Mesenchymal stem cell (in vitro differentiated cells and primary cell): ENCODE data around the gene CYS1.
A peak's percentile ranks its signal among the peaks of the same experiment; 100 is the strongest.

ENCODE experiments used
- DNase-seq: peaks from one replicate; pipeline ENCODE4 v3.0.0-alpha.2; 2013
- H2AFZ ChIP-seq: one replicate; pipeline ENCODE4 v1.6.1; 2013; ENCODE audit warnings: low read depth, mild to moderate bottlenecking, control low read depth, inconsistent platforms, low read length, moderate library complexity
- H2AK5ac ChIP-seq: 2 replicates; pipeline ENCODE4 v1.6.1; 2013; ENCODE audit warnings: low read length, moderate library complexity, mild to moderate bottlenecking, inconsistent platforms; ENCODE audit not compliant: severe bottlenecking
- H2BK120ac ChIP-seq: one replicate; pipeline ENCODE4 v1.6.1; 2013; ENCODE audit warnings: low read depth, mild to moderate bottlenecking, inconsistent platforms, low read length, moderate library complexity
- H2BK12ac ChIP-seq, 2 experiments: one replicate each; pipeline ENCODE4 v1.6.1; 2013; ENCODE audit warnings: inconsistent platforms in 2 of 2, low read length in 2 of 2, mild to moderate bottlenecking in 2 of 2, moderate library complexity in 2 of 2, control low read depth in 1 of 2
- H2BK15ac ChIP-seq: one replicate; pipeline ENCODE4 v1.6.1; 2013; ENCODE audit warnings: mild to moderate bottlenecking, low read depth, inconsistent platforms; ENCODE audit not compliant: poor library complexity, severe bottlenecking
- H2BK5ac ChIP-seq: 2 replicates; pipeline ENCODE4 v1.6.1; 2013; ENCODE audit warnings: low read depth, mild to moderate bottlenecking, low read length, control low read depth, inconsistent platforms; ENCODE audit not compliant: poor library complexity, severe bottlenecking
- H3K14ac ChIP-seq, 2 experiments: one replicate each; pipeline ENCODE4 v1.6.1; 2013; ENCODE audit warnings: inconsistent platforms in 2 of 2, low read length in 2 of 2, control low read depth in 1 of 2, mild to moderate bottlenecking in 1 of 2, moderate library complexity in 1 of 2
- H3K18ac ChIP-seq, 2 experiments: one replicate each; pipeline ENCODE4 v1.6.1; 2013; ENCODE audit warnings: inconsistent platforms in 2 of 2, low read length in 2 of 2, control low read depth in 1 of 2, low read depth in 1 of 2, mild to moderate bottlenecking in 1 of 2
- H3K23ac ChIP-seq, 2 experiments: one replicate each; pipeline ENCODE4 v1.6.1; 2013; ENCODE audit warnings: inconsistent platforms in 2 of 2, low read length in 2 of 2, mild to moderate bottlenecking in 2 of 2, moderate library complexity in 2 of 2, control low read depth in 1 of 2
- H3K27ac ChIP-seq: 2 replicates; pipeline ENCODE4 v1.5.1; 2013; ENCODE audit warnings: mild to moderate bottlenecking, moderate library complexity, low read length, control low read depth, inconsistent platforms; ENCODE audit not compliant: poor library complexity, severe bottlenecking
- H3K27me3 ChIP-seq, 2 experiments: 2 replicates each; pipeline versions ENCODE4 v1.6.1 to v1.7.0; 2013; ENCODE audit warnings: low read length in 2 of 2, mild to moderate bottlenecking in 2 of 2, moderate library complexity in 2 of 2, control low read depth in 1 of 2, inconsistent platforms in 1 of 2; ENCODE audit not compliant: control insufficient read depth in 1 of 2, insufficient read depth in 1 of 2
- H3K36me3 ChIP-seq, 2 experiments: 2 replicates each; pipeline versions ENCODE4 v1.6.1 to v1.7.0; 2013; ENCODE audit warnings: low read length in 2 of 2, control low read depth in 1 of 2, inconsistent platforms in 1 of 2, low read depth in 1 of 2, mild to moderate bottlenecking in 1 of 2; ENCODE audit not compliant: insufficient read depth in 2 of 2, control insufficient read depth in 1 of 2
- H3K4ac ChIP-seq, 2 experiments: one replicate each; pipeline ENCODE4 v1.6.1; 2013; ENCODE audit warnings: inconsistent platforms in 2 of 2, low read length in 2 of 2, mild to moderate bottlenecking in 2 of 2, moderate library complexity in 2 of 2, control low read depth in 1 of 2, low read depth in 1 of 2
- H3K4me1 ChIP-seq: 2 replicates; pipeline ENCODE4 v1.6.1; 2013; ENCODE audit warnings: low read depth, low read length, control low read depth; ENCODE audit not compliant: control insufficient read depth, insufficient read depth
- H3K4me2 ChIP-seq: 2 replicates; pipeline ENCODE4 v1.6.1; 2013; ENCODE audit warnings: low read length, mild to moderate bottlenecking, inconsistent platforms; ENCODE audit not compliant: poor library complexity, severe bottlenecking
- H3K4me3 ChIP-seq, 2 experiments: 2 replicates each; pipeline versions ENCODE4 v1.5.1 to v1.7.0; 2013; ENCODE audit warnings: low read length in 2 of 2, mild to moderate bottlenecking in 2 of 2, control low read depth in 1 of 2, low read depth in 1 of 2; ENCODE audit not compliant: insufficient read depth in 1 of 2
- H3K79me1 ChIP-seq: replicated peaks from 2 replicates; pipeline ENCODE4 v1.6.1; 2013; ENCODE audit warnings: mild to moderate bottlenecking, control low read depth, low read length, inconsistent platforms; ENCODE audit not compliant: poor library complexity, severe bottlenecking
- H3K9ac ChIP-seq: 2 replicates; pipeline ENCODE4 v1.7.0; 2013; ENCODE audit warnings: mild to moderate bottlenecking, low read length, moderate library complexity
- H3K9me3 ChIP-seq: 2 replicates; pipeline ENCODE4 v1.7.0; 2013; ENCODE audit warnings: mild to moderate bottlenecking, low read length; ENCODE audit not compliant: control insufficient read depth
- H4K8ac ChIP-seq: one replicate; pipeline ENCODE4 v1.6.1; 2013; ENCODE audit warnings: inconsistent platforms, mild to moderate bottlenecking, low read length, moderate library complexity
- H4K91ac ChIP-seq: one replicate; pipeline ENCODE4 v1.6.1; 2013; ENCODE audit warnings: mild to moderate bottlenecking, low read length, inconsistent platforms
- WGBS: methylation state at CpG from one replicate; pipeline ENCODE4 v1.1.7; 2013; ENCODE audit warnings: mixed read lengths; 5-methylcytosine and 5-hydroxymethylcytosine counted together

CYS1 gene

GRCh38 chr2:10078704-10079265 is 1.4 kb downstream of the CYS1 start:
- H3K4me3 ChIP-seq: peak overlapping the region; percentile 72 to 76
- H3K4me1 ChIP-seq: peaks cover 21% of the 10 kb centered on the region
- no peak overlapping the region for H2AFZ ChIP-seq
- H3K18ac ChIP-seq: no peak overlapping the region
- peak overlapping the region; percentile 3 for H2BK15ac ChIP-seq
- H3K9me3 ChIP-seq: no peaks in the 10 kb centered on the region
- H3K27ac ChIP-seq: peak overlapping the region; percentile 77
- H3K27me3 ChIP-seq: peaks cover 9 to 81% of the 10 kb centered on the region in 2 experiments
- no peak overlapping the region for H3K4ac ChIP-seq
- H4K91ac ChIP-seq: no peak overlapping the region
- H2AK5ac ChIP-seq: no peak overlapping the region
- H3K23ac ChIP-seq: no peak overlapping the region
- no peak overlapping the region for H3K14ac ChIP-seq
- no peak overlapping the region for H2BK120ac ChIP-seq
- H2BK12ac ChIP-seq: no peak overlapping the region
- H2BK5ac ChIP-seq: no peak overlapping the region
- H3K9ac ChIP-seq: peak overlapping the region; percentile 73
- no peak overlapping the region for H4K8ac ChIP-seq
- peaks cover 0 to 11% of the 10 kb centered on the region in 2 experiments for H3K36me3 ChIP-seq
- peak overlapping the region; percentile 70 for H3K4me2 ChIP-seq
- H3K79me1 ChIP-seq: peaks cover 7% of the 10 kb centered on the region
- 40% methylated on average over 12 of the region's 12 CpGs for WGBS
- DNase-seq: no peak

DNA sequence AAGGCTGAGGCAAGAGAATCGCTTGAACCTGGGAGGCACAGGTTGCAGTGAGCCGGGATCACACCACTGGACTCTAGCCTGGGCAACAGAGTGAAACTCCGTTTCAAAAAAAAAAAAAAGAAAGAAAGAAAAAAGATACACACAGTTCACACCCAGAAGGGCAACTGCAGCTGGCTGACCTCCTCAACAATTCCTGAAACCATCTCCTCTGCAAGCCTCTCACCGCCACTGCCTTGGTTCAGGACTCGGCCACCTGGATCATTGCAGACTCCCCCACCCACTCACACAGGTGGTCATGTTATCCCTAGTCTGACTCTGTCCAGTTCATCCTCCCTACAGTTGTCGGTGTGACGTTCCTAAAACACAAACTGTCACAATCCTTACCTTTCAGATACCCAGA is 2.2 kb downstream of the CYS1 start:
- Histone ChIP-seq H3K4me3 (no peak overlapping the region), H2BK5ac (no peak overlapping the region), H3K4me2 (peak overlapping the region; percentile 70), H3K14ac (no peak overlapping the region), H2BK12ac (no peak overlapping the region), H2AFZ (no peak overlapping the region), H3K9me3 (no peaks in the 10 kb centered on the region), H4K91ac (no peak overlapping the region), H3K79me1 (peaks cover 7% of the 10 kb centered on the region), H3K18ac (no peak overlapping the region), H3K4me1 (peaks cover 23% of the 10 kb centered on the region), H3K36me3 (peaks cover 0 to 11% of the 10 kb centered on the region in 2 experiments), H4K8ac (no peak overlapping the region), H3K23ac (no peak overlapping the region), H2BK15ac (no peak overlapping the region), H2BK120ac (no peak overlapping the region), H3K27me3 (peaks cover 4 to 81% of the 10 kb centered on the region in 2 experiments), H3K4ac (no peak overlapping the region), H2AK5ac (no peak overlapping the region), H3K9ac (no peak overlapping the region), H3K27ac (no peak overlapping the region)
- no peak for DNase-seq
- WGBS: 98% methylated on average over 7 of the region's 7 CpGs

GRCh38 chr2:10076988-10077527 is 3.2 kb downstream of the CYS1 start:
- no peak overlapping the region for H2BK12ac ChIP-seq
- no peaks in the 10 kb centered on the region for H3K9me3 ChIP-seq
- H3K4ac ChIP-seq: no peak overlapping the region
- H3K9ac ChIP-seq: no peak overlapping the region
- no peak overlapping the region for H2BK15ac ChIP-seq
- DNase-seq: no peak
- H3K79me1 ChIP-seq: peaks cover 7% of the 10 kb centered on the region
- peaks cover 0 to 11% of the 10 kb centered on the region in 2 experiments for H3K36me3 ChIP-seq
- no peak overlapping the region for H3K14ac ChIP-seq
- no peak overlapping the region for H4K8ac ChIP-seq
- no peak overlapping the region for H3K27ac ChIP-seq
- no peak overlapping the region for H3K18ac ChIP-seq
- H2BK120ac ChIP-seq: no peak overlapping the region
- H3K4me2 ChIP-seq: no peak overlapping the region
- H2AK5ac ChIP-seq: no peak overlapping the region
- H3K23ac ChIP-seq: no peak overlapping the region
- H3K27me3 ChIP-seq: peaks cover 4 to 75% of the 10 kb centered on the region in 2 experiments
- peaks cover 23% of the 10 kb centered on the region for H3K4me1 ChIP-seq
- H3K4me3 ChIP-seq: no peak overlapping the region
- H2AFZ ChIP-seq: no peak overlapping the region
- H4K91ac ChIP-seq: no peak overlapping the region
- H2BK5ac ChIP-seq: no peak overlapping the region
- WGBS: 95% methylated on average over 5 of the region's 5 CpGs

- Histone ChIP-seq H3K23ac (no peak overlapping the region), H4K91ac (no peak overlapping the region), H3K4ac (no peak overlapping the region), H3K9me3 (no peaks in the 10 kb centered on the region), H2AFZ (no peak overlapping the region), H3K36me3 (peaks cover 0 to 13% of the 10 kb centered on the region in 2 experiments), H3K4me3 (no peak overlapping the region), H2AK5ac (no peak overlapping the region), H3K27me3 (peaks cover 4 to 70% of the 10 kb centered on the region in 2 experiments), H3K4me2 (no peak overlapping the region), H2BK15ac (no peak overlapping the region), H3K27ac (no peak overlapping the region), H2BK120ac (no peak overlapping the region), H3K9ac (no peak overlapping the region), H2BK12ac (no peak overlapping the region), H3K14ac (no peak overlapping the region), H3K79me1 (peaks cover 10% of the 10 kb centered on the region), H4K8ac (no peak overlapping the region), H2BK5ac (no peak overlapping the region), H3K4me1 (peaks cover 23% of the 10 kb centered on the region), H3K18ac (no peak overlapping the region)
- 87% methylated on average over 13 of the region's 13 CpGs for WGBS
- DNase-seq: no peak
These were observed 3.7 kb downstream of the CYS1 start for GRCh38 chr2:10076511-10076910.
